T-helper 1 cell treated with Interleukin-12 subunit alpha and Interleukin-12 subunit beta and Interleukin-4 antibody, amounts not matched to agents 30 μg/mL and 1 μg/mL, for 36 hours (primary cell): ENCODE measurements around the gene MAPK8IP2.
"Not testable (repeated sequence)": the region's sequence is repeated elsewhere in the genome, so short reads cannot be mapped to it uniquely, and the experiment has no call there.

Experiments
- H3K27ac Mint-ChIP-seq: one replicate; pipeline ENCODE4 v1.8.0; 2021; ENCODE audit warnings: mild to moderate bottlenecking, mixed read lengths
- H3K27me3 Mint-ChIP-seq: one replicate; pipeline ENCODE4 v1.8.0; 2021; ENCODE audit warnings: low read depth, mixed read lengths
- H3K36me3 Mint-ChIP-seq: one replicate; pipeline ENCODE4 v1.8.0; 2021; ENCODE audit warnings: low read depth, mixed read lengths
- H3K4me1 Mint-ChIP-seq: one replicate; pipeline ENCODE4 v1.8.0; 2021; ENCODE audit warnings: low read depth, mixed read lengths
- H3K4me3 Mint-ChIP-seq: one replicate; pipeline ENCODE4 v1.8.0; 2021; ENCODE audit warnings: mild to moderate bottlenecking, moderate library complexity, mixed read lengths
- H3K9me3 Mint-ChIP-seq: one replicate; pipeline ENCODE4 v1.8.0; 2021; ENCODE audit warnings: mixed read lengths

MAPK8IP2 gene

GRCh38 chr22:50600967-50601668 is 525 bp downstream of the MAPK8IP2 start:
- Mint-ChIP-seq H3K4me3 (peak overlapping the region; percentile 73), H3K27me3 (peaks cover 54% of the 10 kb centered on the region), H3K4me1 (peaks cover 5% of the 10 kb centered on the region), H3K36me3 (peaks cover 1% of the 10 kb centered on the region), H3K27ac (no peak overlapping the region), H3K9me3 (no peaks in the 10 kb centered on the region)

- H3K27me3 Mint-ChIP-seq = peaks cover 48% of the 10 kb centered on the region
- peak overlapping the region; percentile 73 for H3K4me3 Mint-ChIP-seq
- no peaks in the 10 kb centered on the region for H3K9me3 Mint-ChIP-seq
- H3K27ac Mint-ChIP-seq = peak overlapping the region; percentile 23
- peaks cover 5% of the 10 kb centered on the region for H3K4me1 Mint-ChIP-seq
- peaks cover 1% of the 10 kb centered on the region for H3K36me3 Mint-ChIP-seq
These were observed 1.2 kb downstream of the MAPK8IP2 start for GRCh38 chr22:50601669-50602337.

DNA sequence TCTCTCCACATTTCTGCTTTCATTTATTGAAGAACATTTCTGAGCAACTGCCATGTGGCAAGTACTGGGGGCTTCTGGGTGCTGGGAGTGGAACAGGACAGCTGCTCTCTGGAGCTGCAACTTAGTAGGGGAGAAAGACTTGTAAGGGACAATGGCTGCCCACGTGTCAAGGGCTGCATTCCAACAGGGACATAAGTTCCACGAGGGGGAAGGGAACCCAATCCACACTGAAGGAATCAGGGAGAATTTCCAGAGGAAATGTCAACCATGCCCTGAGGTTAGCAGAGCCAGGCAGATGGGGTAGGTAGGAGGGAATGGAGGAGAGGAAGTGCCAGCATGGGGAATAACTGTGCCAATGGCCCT is 1.7 kb downstream of the MAPK8IP2 start:
- H3K27me3 Mint-ChIP-seq = peaks cover 44% of the 10 kb centered on the region
- H3K4me1 Mint-ChIP-seq = peaks cover 5% of the 10 kb centered on the region
- peaks cover 1% of the 10 kb centered on the region for H3K36me3 Mint-ChIP-seq
- H3K27ac Mint-ChIP-seq = peak overlapping the region; percentile 23
- peak overlapping the region; percentile 73 for H3K4me3 Mint-ChIP-seq
- no peaks in the 10 kb centered on the region for H3K9me3 Mint-ChIP-seq

DNA sequence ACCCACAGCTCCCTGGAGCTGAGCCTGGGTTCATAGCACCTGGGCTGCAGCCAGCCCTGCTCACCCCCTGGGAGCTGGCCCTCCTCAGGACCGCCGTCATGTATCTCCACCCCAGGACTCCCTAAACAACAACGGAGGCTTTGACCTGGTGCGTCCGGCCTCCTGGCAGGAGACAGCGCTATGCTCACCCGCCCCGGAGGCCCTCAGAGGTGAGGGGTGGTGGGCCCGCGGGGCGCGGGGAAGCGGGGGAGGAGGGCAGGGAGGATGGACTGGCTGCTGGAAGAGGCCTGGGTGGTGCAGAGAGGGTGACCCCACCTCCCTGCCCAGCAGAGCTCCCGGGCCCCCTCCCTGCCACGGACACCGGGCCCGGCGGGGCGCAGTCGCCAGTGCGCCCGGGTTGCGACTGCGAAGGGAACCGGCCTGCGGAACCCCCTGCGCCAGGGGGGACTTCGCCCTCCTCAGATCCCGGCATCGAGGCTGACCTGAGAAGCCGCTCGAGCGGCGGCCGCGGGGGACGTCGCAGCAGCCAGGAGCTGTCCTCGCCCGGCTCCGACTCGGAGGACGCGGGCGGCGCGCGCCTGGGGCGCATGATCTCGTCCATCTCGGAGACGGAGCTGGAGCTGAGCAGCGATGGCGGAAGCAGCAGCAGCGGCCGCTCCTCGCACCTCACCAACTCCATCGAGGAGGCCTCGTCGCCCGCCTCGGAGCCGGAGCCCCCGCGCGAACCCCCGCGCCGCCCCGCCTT is 3.1 kb downstream of the MAPK8IP2 start:
- H3K4me3 Mint-ChIP-seq = no peak overlapping the region
- H3K36me3 Mint-ChIP-seq = peaks cover 1% of the 10 kb centered on the region
- peaks cover 37% of the 10 kb centered on the region for H3K27me3 Mint-ChIP-seq
- peaks cover 5% of the 10 kb centered on the region for H3K4me1 Mint-ChIP-seq
- no peak overlapping the region for H3K27ac Mint-ChIP-seq
- H3K9me3 Mint-ChIP-seq = no peaks in the 10 kb centered on the region

GRCh38 chr22:50604256-50605001 is 3.8 kb downstream of the MAPK8IP2 start:
- Mint-ChIP-seq H3K27me3 (peaks cover 38% of the 10 kb centered on the region), H3K36me3 (peaks cover 1% of the 10 kb centered on the region), H3K9me3 (no peaks in the 10 kb centered on the region), H3K4me1 (peaks cover 5% of the 10 kb centered on the region), H3K27ac (no peak overlapping the region), H3K4me3 (no peak overlapping the region)

DNA sequence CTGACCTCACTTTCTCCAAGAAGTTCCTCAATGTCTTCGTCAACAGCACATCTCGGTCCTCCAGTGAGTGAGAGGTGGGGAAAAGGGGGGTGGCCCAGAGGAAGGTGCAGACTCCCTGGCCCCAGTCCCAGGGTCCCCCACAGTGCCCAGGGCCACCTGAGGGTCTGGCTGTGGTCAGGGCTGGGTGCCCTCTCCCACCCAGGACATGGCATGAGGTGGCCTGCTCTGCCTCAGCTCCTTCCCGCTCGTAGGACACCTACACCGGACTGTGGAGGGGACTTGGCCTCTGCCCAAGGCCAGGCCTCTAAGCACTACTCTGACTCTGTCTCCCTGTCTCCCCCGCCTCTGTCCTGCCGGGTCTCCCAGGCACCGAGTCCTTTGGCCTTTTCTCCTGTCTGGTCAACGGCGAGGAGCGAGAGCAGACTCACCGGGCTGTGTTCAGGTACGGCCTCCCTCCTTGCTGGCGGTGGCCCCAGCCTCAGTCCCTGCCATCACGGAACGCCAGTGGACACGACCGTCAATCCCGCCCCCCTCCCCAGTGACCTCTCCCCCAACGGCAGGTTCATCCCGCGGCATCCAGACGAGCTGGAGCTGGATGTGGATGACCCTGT is 4.5 kb downstream of the MAPK8IP2 start:
- Mint-ChIP-seq H3K9me3 (no peaks in the 10 kb centered on the region), H3K4me3 (no peak overlapping the region), H3K27ac (no peak overlapping the region), H3K36me3 (peaks cover 1% of the 10 kb centered on the region), H3K4me1 (peaks cover 2% of the 10 kb centered on the region), H3K27me3 (peaks cover 35% of the 10 kb centered on the region)

DNA sequence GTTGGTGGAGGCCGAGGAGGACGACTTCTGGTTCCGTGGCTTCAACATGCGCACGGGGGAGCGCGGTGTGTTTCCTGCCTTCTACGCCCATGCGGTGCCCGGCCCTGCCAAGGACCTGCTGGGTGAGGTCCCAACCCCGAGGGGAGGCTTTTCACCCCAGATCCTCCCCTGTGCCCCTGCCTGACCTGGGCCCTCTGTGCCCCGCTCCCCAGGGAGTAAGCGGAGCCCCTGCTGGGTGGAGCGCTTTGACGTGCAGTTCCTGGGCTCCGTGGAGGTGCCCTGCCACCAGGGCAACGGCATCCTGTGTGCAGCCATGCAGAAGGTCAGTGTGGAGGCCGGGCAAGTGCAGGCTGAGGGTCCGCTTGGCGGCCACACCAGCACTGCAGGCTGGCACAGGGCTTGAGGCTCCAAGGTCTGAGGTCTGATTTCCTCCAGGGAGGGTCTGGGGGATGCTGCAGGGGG is 5.1 kb downstream of the MAPK8IP2 start:
- H3K4me3 Mint-ChIP-seq = no peak overlapping the region
- peaks cover 34% of the 10 kb centered on the region for H3K27me3 Mint-ChIP-seq
- H3K9me3 Mint-ChIP-seq = no peaks in the 10 kb centered on the region
- H3K36me3 Mint-ChIP-seq = peaks cover 1% of the 10 kb centered on the region
- no peak overlapping the region for H3K27ac Mint-ChIP-seq
- peaks cover 2% of the 10 kb centered on the region for H3K4me1 Mint-ChIP-seq

DNA sequence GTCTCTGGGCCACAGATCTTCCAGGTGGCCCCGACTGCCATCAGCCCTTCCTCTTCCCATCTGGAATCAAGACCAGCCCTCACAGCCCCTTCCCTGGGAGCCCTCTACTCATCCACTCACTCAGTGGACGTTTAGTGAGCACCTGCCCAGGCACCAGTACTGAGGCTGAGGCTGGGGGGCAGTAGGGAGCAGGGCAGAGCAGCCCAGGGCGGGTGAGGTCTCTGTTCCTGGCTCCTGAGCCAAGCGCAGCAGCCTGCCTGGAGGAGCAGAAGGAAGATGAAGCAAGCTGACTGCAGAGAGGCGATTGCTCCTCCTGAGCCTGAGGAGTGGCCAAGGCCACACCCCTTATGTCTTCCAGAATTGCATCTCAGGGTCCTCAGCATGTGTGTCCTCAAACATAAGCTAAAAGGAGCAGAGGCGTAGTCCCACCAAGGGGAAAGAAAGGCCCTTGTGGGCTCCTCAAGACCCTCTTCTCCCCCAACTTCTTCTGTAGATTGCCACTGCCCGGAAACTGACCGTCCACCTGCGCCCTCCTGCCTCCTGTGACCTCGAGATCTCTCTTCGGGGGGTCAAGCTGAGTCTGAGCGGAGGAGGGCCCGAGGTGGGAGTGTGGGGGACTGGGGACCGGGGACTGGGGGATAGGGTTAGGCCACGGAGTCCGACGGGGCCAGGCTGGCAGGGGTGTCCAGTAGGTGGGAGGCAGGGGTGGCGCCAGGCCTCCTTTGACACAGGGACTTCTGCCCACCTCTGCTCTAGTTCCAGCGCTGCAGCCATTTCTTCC is 5.8 kb downstream of the MAPK8IP2 start:
- peaks cover 34% of the 10 kb centered on the region for H3K27me3 Mint-ChIP-seq
- H3K36me3 Mint-ChIP-seq = peaks cover 1% of the 10 kb centered on the region
- no peak overlapping the region for H3K4me3 Mint-ChIP-seq
- H3K9me3 Mint-ChIP-seq = no peaks in the 10 kb centered on the region
- H3K27ac Mint-ChIP-seq = no peak overlapping the region
- peaks cover 2% of the 10 kb centered on the region for H3K4me1 Mint-ChIP-seq

DNA sequence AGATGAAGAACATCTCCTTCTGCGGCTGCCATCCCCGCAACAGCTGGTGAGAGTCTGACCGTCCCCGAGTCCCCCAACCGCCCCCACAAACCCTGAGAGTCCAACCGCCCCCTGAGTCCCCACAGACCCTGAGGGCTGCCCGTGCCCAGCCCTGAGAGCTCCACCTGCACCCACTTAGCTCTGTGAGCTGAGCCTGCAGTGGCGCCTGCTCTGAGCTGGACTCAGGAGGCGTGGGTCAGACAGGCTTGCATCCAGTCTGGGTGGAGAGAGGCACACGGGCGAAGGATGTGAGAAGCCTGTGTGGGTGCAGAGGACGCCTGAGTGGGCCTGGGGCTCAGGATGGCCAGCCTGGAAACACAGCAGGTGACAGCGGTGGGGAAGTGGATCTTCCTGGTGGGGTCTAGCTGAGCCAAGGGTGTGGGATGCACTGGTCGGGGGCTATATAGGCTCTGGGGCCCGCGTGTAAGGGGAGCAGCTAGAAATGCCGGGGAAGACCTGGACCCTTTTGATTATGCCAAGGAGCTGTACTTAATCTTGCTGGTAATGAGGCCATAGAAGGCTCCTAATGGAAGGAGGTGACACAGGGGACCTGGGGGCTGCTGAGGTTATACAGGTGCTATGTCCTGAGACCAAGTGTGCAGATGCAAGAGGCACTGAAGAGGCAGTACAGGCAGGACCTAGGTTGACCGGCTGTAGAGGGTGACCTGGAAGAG is 6.5 kb downstream of the MAPK8IP2 start:
- Mint-ChIP-seq H3K36me3 (no peaks in the 10 kb centered on the region), H3K4me3 (no peak overlapping the region), H3K27ac (no peak overlapping the region), H3K4me1 (no peaks in the 10 kb centered on the region), H3K27me3 (peaks cover 27% of the 10 kb centered on the region), H3K9me3 (no peaks in the 10 kb centered on the region)

- Mint-ChIP-seq H3K27me3 (peaks cover 26% of the 10 kb centered on the region), H3K36me3 (no peaks in the 10 kb centered on the region), H3K4me3 (no peak overlapping the region), H3K9me3 (no peaks in the 10 kb centered on the region), H3K27ac (no peak overlapping the region), H3K4me1 (peaks cover 2% of the 10 kb centered on the region)
These were observed 7.0 kb downstream of the MAPK8IP2 start for GRCh38 chr22:50607659-50608020.

DNA sequence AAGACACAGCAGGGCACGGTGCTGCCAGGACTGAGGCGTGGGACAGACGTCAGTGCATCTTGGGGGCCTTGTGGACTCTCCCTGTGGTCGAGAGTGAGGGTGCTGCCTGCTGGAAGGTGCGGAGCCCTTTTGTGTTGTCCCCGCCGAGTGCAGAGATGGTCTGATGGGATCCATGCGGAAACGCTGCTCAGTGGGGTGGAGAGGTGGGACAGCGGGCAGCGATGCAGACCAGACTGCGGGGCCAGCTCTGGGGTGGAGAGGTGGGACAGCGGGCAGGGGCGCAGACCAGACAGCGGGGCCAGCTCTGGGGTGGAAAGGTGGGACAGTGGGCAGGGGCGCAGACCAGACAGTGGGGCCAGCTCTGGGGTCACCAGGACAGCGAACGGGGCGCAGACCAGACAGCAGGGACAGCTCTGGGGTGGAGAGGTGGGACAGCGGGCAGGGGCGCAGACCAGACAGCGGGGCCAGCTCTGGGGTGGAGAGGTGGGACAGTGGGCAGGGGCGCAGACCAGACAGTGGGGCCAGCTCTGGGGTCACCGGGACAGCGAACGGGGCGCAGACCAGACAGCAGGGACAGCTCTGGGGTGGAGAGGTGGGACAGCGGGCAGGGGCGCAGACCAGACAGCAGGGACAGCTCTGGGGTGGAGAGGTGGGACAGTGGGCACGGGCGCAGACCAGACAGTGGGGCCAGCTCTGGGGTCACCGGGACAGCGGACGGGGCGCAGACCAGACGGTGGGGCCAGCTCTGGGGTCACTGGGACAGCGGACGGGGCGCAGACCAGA is 7.7 kb downstream of the MAPK8IP2 start:
- not testable (repeated sequence) for H3K4me1 Mint-ChIP-seq, H3K9me3 Mint-ChIP-seq, H3K36me3 Mint-ChIP-seq, H3K4me3 Mint-ChIP-seq, H3K27ac Mint-ChIP-seq
- H3K27me3 Mint-ChIP-seq = peaks cover 20% of the 10 kb centered on the region

GRCh38 chr22:50608996-50609395 is 8.4 kb downstream of the MAPK8IP2 start:
- Mint-ChIP-seq H3K36me3 (no peaks in the 10 kb centered on the region), H3K4me3 (no peak overlapping the region), H3K27ac (no peak overlapping the region), H3K9me3 (no peaks in the 10 kb centered on the region), H3K4me1 (peaks cover 2% of the 10 kb centered on the region), H3K27me3 (peaks cover 17% of the 10 kb centered on the region)
